Endodermal cell (in vitro differentiated cells): ENCODE results near the gene ITFG1. TPM values are rescaled to one million over a fixed set of nuclear protein-coding genes. Genes with fewer than 3 reads are reported as not detected.

Experiments
- DNase-seq: peaks from one replicate; pipeline ENCODE4 v3.0.0-alpha.2; 2017
- H3K27ac ChIP-seq: 2 replicates; pipeline ENCODE4 v1.5.1; 2013; ENCODE audit warnings: mild to moderate bottlenecking, low read depth, low read length, moderate library complexity
- H3K27me3 ChIP-seq: 2 replicates; pipeline ENCODE4 v1.6.1; 2013; ENCODE audit warnings: mild to moderate bottlenecking, low read length, moderate library complexity; ENCODE audit not compliant: insufficient read depth, control insufficient read depth, poor library complexity, severe bottlenecking
- H3K36me3 ChIP-seq: 2 replicates; pipeline ENCODE4 v1.7.0; 2013; ENCODE audit warnings: mild to moderate bottlenecking, low read length, moderate library complexity; ENCODE audit not compliant: control insufficient read depth, insufficient read depth
- H3K4me1 ChIP-seq: one replicate; pipeline ENCODE4 v1.7.0; 2013; ENCODE audit warnings: low read length; ENCODE audit not compliant: control insufficient read depth, insufficient read depth
- H3K4me3 ChIP-seq: 2 replicates; pipeline ENCODE4 v1.5.1; 2013; ENCODE audit warnings: mild to moderate bottlenecking, low read length, moderate library complexity
- H3K9ac ChIP-seq: 2 replicates; pipeline ENCODE4 v1.6.1; 2013; ENCODE audit warnings: mild to moderate bottlenecking, low read length, moderate library complexity; ENCODE audit not compliant: poor library complexity, severe bottlenecking; ENCODE audit errors: extremely low read depth
- H3K9me3 ChIP-seq: 2 replicates; pipeline ENCODE4 v1.6.1; 2013; ENCODE audit warnings: mild to moderate bottlenecking, low read length, moderate library complexity; ENCODE audit not compliant: control insufficient read depth
- H3K27ac Mint-ChIP-seq: 2 replicates; pipeline ENCODE4 v1.8.0; 2020; ENCODE audit warnings: mixed read lengths
- H3K27me3 Mint-ChIP-seq: 2 replicates; pipeline ENCODE4 v1.8.0; 2021; ENCODE audit warnings: mild to moderate bottlenecking, mixed read lengths; ENCODE audit not compliant: insufficient read depth
- H3K36me3 Mint-ChIP-seq: 2 replicates; pipeline ENCODE4 v1.8.0; 2020; ENCODE audit warnings: low read depth, mixed read lengths
- H3K4me1 Mint-ChIP-seq: 2 replicates; pipeline ENCODE4 v1.8.0; 2020; ENCODE audit warnings: mixed read lengths
- H3K4me3 Mint-ChIP-seq: 2 replicates; pipeline ENCODE4 v1.8.0; 2020; ENCODE audit warnings: mild to moderate bottlenecking, moderate library complexity, mixed read lengths
- H3K9me3 Mint-ChIP-seq: 2 replicates; pipeline ENCODE4 v1.8.0; 2020; ENCODE audit warnings: mild to moderate bottlenecking, mixed read lengths
- WGBS, 2 experiments: methylation state at CpG; one replicate each; pipeline versions ENCODE4 v1.1.5 to v1.1.7; 2013; ENCODE audit warnings: missing lambda C conversion rate in 2 of 2, mixed read lengths in 1 of 2; ENCODE audit not compliant: insufficient coverage in 1 of 2, insufficient read length in 1 of 2; 5-methylcytosine and 5-hydroxymethylcytosine counted together
- total RNA-seq, 2 donors: library from RNA; stranded (reverse); fragmentation: NEBNext Ultra II Directional in 1 of 2; extraction: Animal tissue kit (Norgen Biotek cat#: 25700) in 1 of 2; gene quantifications; 2 replicates in 1 of 2; 3 replicates in 1 of 2; pipeline ENCODE4 v1.2.1, GENCODE V29; 2021
- TF ChIP-seq, protein P1 (sequence below): fragments of 200-600 bp; sonication (generic); conservative IDR thresholded peaks from 2 replicates; pipeline ENCODE4 v1.5.0; 2021; ENCODE audit warnings: antibody characterized with exemption, mild to moderate bottlenecking

The ITFG1 gene
- total RNA-seq, 2 donors from 2014 or later = 35.6 to 40.0 TPM

DNA sequence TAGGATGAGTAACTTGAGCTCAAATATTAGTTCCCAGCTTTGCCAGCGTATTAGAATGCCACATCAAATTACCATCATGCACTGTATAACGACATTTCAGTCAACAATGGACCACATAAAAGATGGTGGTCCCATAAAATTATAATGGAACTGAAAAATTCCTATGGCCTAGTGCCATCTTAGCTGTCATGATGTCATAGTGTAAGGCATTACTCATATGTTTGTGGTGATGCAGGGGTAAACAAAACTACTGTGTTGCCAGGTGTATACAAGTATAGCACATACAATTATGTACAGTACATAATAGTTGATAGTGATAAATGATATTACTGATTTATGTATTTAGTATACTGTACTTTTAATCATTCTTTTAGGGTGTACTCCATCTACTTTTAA lies 262.7 kb downstream of the ITFG1 start:
- no peak overlapping the region for H3K9ac ChIP-seq
- peaks cover 10% of the 10 kb centered on the region for H3K9me3 ChIP-seq
- DNase-seq = no peak
- Mint-ChIP-seq H3K4me3 (no peak overlapping the region), H3K36me3 (peaks cover 15% of the 10 kb centered on the region), H3K9me3 (peaks cover 5% of the 10 kb centered on the region), H3K27me3 (no peaks in the 10 kb centered on the region), H3K4me1 (no peaks in the 10 kb centered on the region), H3K27ac (no peak overlapping the region)
- TF ChIP-seq, protein P1, sequence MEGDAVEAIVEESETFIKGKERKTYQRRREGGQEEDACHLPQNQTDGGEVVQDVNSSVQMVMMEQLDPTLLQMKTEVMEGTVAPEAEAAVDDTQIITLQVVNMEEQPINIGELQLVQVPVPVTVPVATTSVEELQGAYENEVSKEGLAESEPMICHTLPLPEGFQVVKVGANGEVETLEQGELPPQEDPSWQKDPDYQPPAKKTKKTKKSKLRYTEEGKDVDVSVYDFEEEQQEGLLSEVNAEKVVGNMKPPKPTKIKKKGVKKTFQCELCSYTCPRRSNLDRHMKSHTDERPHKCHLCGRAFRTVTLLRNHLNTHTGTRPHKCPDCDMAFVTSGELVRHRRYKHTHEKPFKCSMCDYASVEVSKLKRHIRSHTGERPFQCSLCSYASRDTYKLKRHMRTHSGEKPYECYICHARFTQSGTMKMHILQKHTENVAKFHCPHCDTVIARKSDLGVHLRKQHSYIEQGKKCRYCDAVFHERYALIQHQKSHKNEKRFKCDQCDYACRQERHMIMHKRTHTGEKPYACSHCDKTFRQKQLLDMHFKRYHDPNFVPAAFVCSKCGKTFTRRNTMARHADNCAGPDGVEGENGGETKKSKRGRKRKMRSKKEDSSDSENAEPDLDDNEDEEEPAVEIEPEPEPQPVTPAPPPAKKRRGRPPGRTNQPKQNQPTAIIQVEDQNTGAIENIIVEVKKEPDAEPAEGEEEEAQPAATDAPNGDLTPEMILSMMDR = no peak
- no peaks in the 10 kb centered on the region for H3K36me3 ChIP-seq
- 83 to 95% methylated on average over 1 to 2 of the region's 2 CpGs for WGBS, 2 experiments
- H3K4me3 ChIP-seq = no peak overlapping the region
- H3K27ac ChIP-seq = no peak overlapping the region
- no peaks in the 10 kb centered on the region for H3K4me1 ChIP-seq
- no peaks in the 10 kb centered on the region for H3K27me3 ChIP-seq

DNA sequence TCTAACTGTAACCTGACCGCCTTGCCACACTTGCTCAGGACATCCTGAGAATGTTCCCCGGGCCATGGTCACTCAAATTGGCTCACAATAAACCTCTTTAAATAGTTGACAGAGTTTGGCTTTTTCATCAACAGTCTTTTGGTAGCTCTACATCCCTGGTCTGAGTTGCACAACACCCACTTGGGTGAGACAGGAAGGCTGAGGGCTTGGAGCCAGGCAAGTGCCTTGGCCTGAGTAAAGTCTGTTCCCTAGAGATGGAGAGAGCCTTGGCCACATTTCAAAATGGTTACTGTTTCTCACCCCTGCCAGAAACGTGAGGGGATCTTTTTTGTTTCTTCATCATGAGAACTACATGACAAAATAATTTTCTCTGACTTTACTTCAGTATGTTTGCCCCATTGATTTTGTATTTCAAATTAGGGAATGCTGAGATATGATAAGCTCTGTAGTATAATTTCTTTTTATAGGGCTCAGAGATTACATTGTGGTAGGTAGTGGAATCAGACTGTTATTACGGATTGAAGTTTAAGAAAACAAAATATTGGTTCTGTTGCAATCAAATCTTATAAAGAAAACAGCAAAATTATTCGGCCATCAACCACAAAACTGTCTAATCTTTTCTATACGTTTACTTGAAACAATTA lies 263.2 kb downstream of the ITFG1 start:
- Mint-ChIP-seq H3K36me3 (peaks cover 17% of the 10 kb centered on the region), H3K9me3 (peaks cover 5% of the 10 kb centered on the region), H3K4me3 (no peak overlapping the region), H3K4me1 (peaks cover 3% of the 10 kb centered on the region), H3K27me3 (no peaks in the 10 kb centered on the region), H3K27ac (no peak overlapping the region)
- peaks cover 10% of the 10 kb centered on the region for H3K9me3 ChIP-seq
- H3K4me1 ChIP-seq = no peaks in the 10 kb centered on the region
- TF ChIP-seq, protein P1 = no peak
- no peak overlapping the region for H3K27ac ChIP-seq
- no peak overlapping the region for H3K4me3 ChIP-seq
- no peak for DNase-seq
- no peak overlapping the region for H3K9ac ChIP-seq
- H3K36me3 ChIP-seq = no peaks in the 10 kb centered on the region
- no peaks in the 10 kb centered on the region for H3K27me3 ChIP-seq
- 85 to 90% methylated on average over 4 to 6 of the region's 6 CpGs for WGBS, 2 experiments

DNA sequence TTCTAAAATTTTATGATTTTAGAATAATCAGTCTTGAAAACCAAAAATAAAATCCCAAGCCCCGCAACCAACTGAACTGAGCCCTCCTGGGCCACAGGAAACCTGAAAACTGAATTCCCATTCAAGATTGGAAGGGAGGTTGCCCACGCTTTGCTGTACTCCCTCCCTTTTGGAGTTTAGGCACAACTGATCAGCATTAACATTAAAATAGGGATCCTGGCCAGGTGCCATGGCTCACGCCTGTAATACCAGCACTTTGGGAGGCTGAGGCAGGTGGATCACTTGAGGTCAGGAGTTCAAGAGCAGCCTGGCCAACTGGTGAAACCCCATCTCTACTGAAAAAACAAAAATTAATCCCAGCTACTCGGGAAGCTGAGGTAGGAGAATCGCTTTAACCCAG lies 264.4 kb downstream of the ITFG1 start:
- Histone ChIP-seq H3K27ac (no peak overlapping the region), H3K4me1 (no peaks in the 10 kb centered on the region), H3K27me3 (no peaks in the 10 kb centered on the region), H3K36me3 (no peaks in the 10 kb centered on the region), H3K9me3 (peaks cover 17% of the 10 kb centered on the region), H3K9ac (no peak overlapping the region), H3K4me3 (no peak overlapping the region)
- Mint-ChIP-seq H3K4me1 (peaks cover 4% of the 10 kb centered on the region), H3K4me3 (no peak overlapping the region), H3K27ac (no peak overlapping the region), H3K27me3 (no peaks in the 10 kb centered on the region), H3K36me3 (peaks cover 21% of the 10 kb centered on the region), H3K9me3 (peaks cover 9% of the 10 kb centered on the region)
- TF ChIP-seq, protein P1 = no peak
- DNase-seq = no peak
- WGBS, 2 experiments = 91 to 100% methylated on average over 4 to 5 of the region's 5 CpGs
